OCI-LY7 (cell line): Measurements from ENCODE around the gene CBLC. TPM values are rescaled to one million over a fixed set of nuclear protein-coding genes. Genes with fewer than 3 reads are reported as not detected.
A peak's percentile ranks its signal among the peaks of the same experiment; 100 is the strongest.

Experiments used
- BruUV-seq: library from RNA; stranded (reverse); fragments of 400-500 nt; replicated peaks from 2 replicates; lab custom pipeline; 2021; lab: Mats Ljungman, UMichigan
- CTCF ChIA-PET: fragments of 300-600 bp; sonication (Branson Sonifier 250); formaldehyde crosslinking; loops from one replicate; lab custom pipeline; 2022; ENCODE audit warnings: antibody characterized with exemption; ENCODE audit not compliant: unreplicated experiment; lab: Charles Lee
- POLR2A ChIA-PET: fragments of 300-600 bp; sonication (Branson Sonifier 250); formaldehyde crosslinking; loops from one replicate; lab custom pipeline; 2022; ENCODE audit warnings: antibody characterized with exemption; lab: Charles Lee
- DNase-seq: peaks from one replicate; pipeline ENCODE4 v3.0.0-alpha.2; 2015; ENCODE audit warnings: low spot score
- H2AFZ ChIP-seq: fragments of 200-600 bp; sonication (generic), shearing (Covaris generic); 2 replicates; pipeline ENCODE4 v1.6.1; 2014; ENCODE audit warnings: mild to moderate bottlenecking, antibody characterized with exemption, low read length, moderate library complexity
- H3K27ac ChIP-seq: fragments of 200-600 bp; sonication (generic); 2 replicates; pipeline ENCODE4 v1.5.1; 2014; ENCODE audit warnings: mixed run types, low read depth, mild to moderate bottlenecking, moderate library complexity, low read length, inconsistent platforms; ENCODE audit not compliant: poor library complexity, severe bottlenecking
- H3K36me3 ChIP-seq: fragments of 200-600 bp; sonication (generic); 2 replicates; pipeline ENCODE4 v1.6.1; 2014; ENCODE audit warnings: mild to moderate bottlenecking, antibody characterized with exemption, low read length, moderate library complexity, mixed read lengths; ENCODE audit not compliant: insufficient read depth
- H3K4me1 ChIP-seq: fragments of 200-600 bp; sonication (generic); 2 replicates; pipeline ENCODE4 v1.5.1; 2014; ENCODE audit warnings: mild to moderate bottlenecking, low read length; ENCODE audit not compliant: insufficient read depth, poor library complexity, severe bottlenecking
- H3K4me2 ChIP-seq: fragments of 200-600 bp; sonication (generic); 2 replicates; pipeline ENCODE4 v1.6.1; 2014; ENCODE audit warnings: mild to moderate bottlenecking, low read length
- H3K4me3 ChIP-seq: fragments of 200-600 bp; sonication (generic); 2 replicates; pipeline ENCODE4 v1.5.1; 2014; ENCODE audit warnings: mild to moderate bottlenecking, low read depth, low read length; ENCODE audit not compliant: poor library complexity, severe bottlenecking
- H3K79me2 ChIP-seq: fragments of 200-600 bp; sonication (generic); 2 replicates; pipeline ENCODE4 v1.6.1; 2016; ENCODE audit warnings: low read depth, mild to moderate bottlenecking, low read length, moderate library complexity, mixed read lengths; ENCODE audit not compliant: insufficient read depth
- H3K9me2 ChIP-seq: fragments of 200-600 bp; sonication (generic); 2 replicates; pipeline ENCODE4 v1.6.1; 2016; ENCODE audit warnings: mild to moderate bottlenecking, low read length, mixed read lengths; ENCODE audit not compliant: insufficient read depth
- H3K9me3 ChIP-seq: fragments of 200-600 bp; sonication (generic); 2 replicates; pipeline ENCODE4 v1.6.1; 2014; ENCODE audit warnings: mild to moderate bottlenecking, mixed run types, low read length, mixed read lengths
- H4K20me1 ChIP-seq: fragments of 200-600 bp; sonication (generic); 2 replicates; pipeline ENCODE4 v1.6.1; 2014; ENCODE audit warnings: mild to moderate bottlenecking, antibody characterized with exemption, low read length, moderate library complexity, mixed read lengths; ENCODE audit not compliant: insufficient read depth
- CTCF ChIP-seq: fragments of 200-600 bp; sonication (generic); conservative IDR thresholded peaks from 2 replicates; pipeline ENCODE4 v1.5.1; 2014; ENCODE audit warnings: mild to moderate bottlenecking, antibody characterized with exemption, low read length, moderate library complexity, mixed read lengths
- EZH2phosphoT487 ChIP-seq: fragments of 200-600 bp; sonication (generic); IDR thresholded peaks from 2 replicates; pipeline ENCODE4 v1.6.1; 2018; ENCODE audit warnings: low read depth, borderline replicate concordance, mild to moderate bottlenecking, mixed run types, antibody characterized with exemption, low read length, moderate library complexity, mixed read lengths
- intact Hi-C: fragments of 100-400 bp; cut with micrococcal nuclease; formaldehyde crosslinking; loops from one replicate; pipeline ENCODE4 v1.10.0; 2022; ENCODE audit not compliant: unreplicated experiment
- total RNA-seq, 2 experiments: library from RNA; depleted of rRNA in 1 of 2; stranded (reverse); fragments of >200 nt in 1 of 2; shearing (Covaris generic) in 1 of 2; gene quantifications; 2 replicates each; pipeline ENCODE4 v1.2.3, GENCODE V29; 2014 to 2022

Gene CBLC
- total RNA-seq, 2 experiments from 2014 or later: not detected

- intact Hi-C loops: no loop called here
- Histone ChIP-seq H3K4me1 (peaks cover 12% of the 10 kb centered on the region), H3K9me3 (no peaks in the 10 kb centered on the region), H3K79me2 (no peaks in the 10 kb centered on the region), H3K4me3 (no peak overlapping the region), H4K20me1 (no peaks in the 10 kb centered on the region), H3K9me2 (no peaks in the 10 kb centered on the region), H2AFZ (no peak overlapping the region), H3K4me2 (no peak overlapping the region), H3K36me3 (no peaks in the 10 kb centered on the region), H3K27ac (no peak overlapping the region)
- no peak for TF ChIP-seq CTCF
- TF ChIP-seq EZH2phosphoT487: no peak
- no peak for DNase-seq
- BruUV-seq: no TSS peak
- POLR2A ChIA-PET: interaction anchor here (0.6 kb wide), 1 partner anchor 151 kb away, joined by 4 read pairs; no protein-coding TSS in a partner anchor
- CTCF ChIA-PET: no interaction called here
Measured at GRCh38 chr19:44840811-44841210, 63.1 kb downstream of the CBLC start.

GRCh38 chr19:44841231-44841630 lies 63.5 kb downstream of the CBLC start:
- ChIA-PET CTCF (no interaction called here), POLR2A (interaction anchor here (0.6 to 0.7 kb wide), 2 partner anchors 152 to 231 kb away, joined by 4 read pairs; no protein-coding TSS in a partner anchor)
- intact Hi-C loops: no loop called here
- Histone ChIP-seq H3K79me2 (no peaks in the 10 kb centered on the region), H3K27ac (no peak overlapping the region), H3K4me3 (no peak overlapping the region), H3K36me3 (no peaks in the 10 kb centered on the region), H3K4me1 (peaks cover 12% of the 10 kb centered on the region), H3K4me2 (no peak overlapping the region), H3K9me2 (no peaks in the 10 kb centered on the region), H2AFZ (no peak overlapping the region), H4K20me1 (no peaks in the 10 kb centered on the region), H3K9me3 (no peaks in the 10 kb centered on the region)
- no peak for DNase-seq
- no peak for TF ChIP-seq EZH2phosphoT487
- no peak for TF ChIP-seq CTCF
- no TSS peak for BruUV-seq

- Histone ChIP-seq H3K36me3 (no peaks in the 10 kb centered on the region), H3K4me3 (peak overlapping the region; percentile 64), H3K9me2 (no peaks in the 10 kb centered on the region), H2AFZ (peak overlapping the region; percentile 56; the same call in 1 of the 2 replicates), H3K79me2 (no peaks in the 10 kb centered on the region), H3K4me1 (peaks cover 16% of the 10 kb centered on the region), H3K4me2 (peak overlapping the region; percentile 76), H4K20me1 (no peaks in the 10 kb centered on the region), H3K27ac (peak overlapping the region; percentile 41), H3K9me3 (no peaks in the 10 kb centered on the region)
- DNase-seq: no peak
- ChIA-PET CTCF (interaction anchor here (1.0 kb wide), 1 partner anchor 191 kb away, joined by 3 read pairs; no protein-coding TSS in a partner anchor), POLR2A (interaction anchor here (0.6 to 0.7 kb wide), 3 partner anchors 74 to 290 kb away, joined by 3 to 4 read pairs (median 3); no protein-coding TSS in a partner anchor)
- TF ChIP-seq EZH2phosphoT487: no peak
- TF ChIP-seq CTCF: no peak
- intact Hi-C loops: loop anchor here (1.0 to 2.0 kb wide), 3 partner anchors 45 to 156 kb away; no protein-coding TSS in a partner anchor
- BruUV-seq: no TSS peak
Measured at GRCh38 chr19:44845286-44845611, 67.6 kb downstream of the CBLC start.
